HepG2 (cell line): ENCODE data around the gene RAB15. TPM values are rescaled to one million over a fixed set of nuclear protein-coding genes. Genes with fewer than 3 reads are reported as not detected.

Experiments
- ATAC-seq: fragments of 200-7000 bp; cut with Tn5 transposase; 3 replicates; pipeline ENCODE4 v1.9.1; 2020; ENCODE audit warnings: mild to moderate bottlenecking, moderate library complexity
- BruUV-seq: library from RNA; stranded (reverse); fragments of 400-500 nt; replicated peaks from 2 replicates; lab custom pipeline; 2021; lab: Mats Ljungman, UMichigan
- CTCF ChIA-PET: fragments of 300-600 bp; formaldehyde crosslinking; extraction: SDS; loops from one replicate; lab custom pipeline; 2021; ENCODE audit warnings: low total read pairs, inconsistent platforms, low intra/inter-chr PET ratio; lab: Yijun Ruan, JAX
- POLR2A ChIA-PET: fragments of 350-600 bp; sonication (Branson Sonifier 250); formaldehyde crosslinking; loops from one replicate; lab custom pipeline; 2020; ENCODE audit warnings: antibody characterized with exemption, inconsistent platforms; lab: Yijun Ruan, JAX
- DNase-seq: peaks from one replicate; pipeline ENCODE4 v3.0.0-alpha.2; 2015; ENCODE audit warnings: low spot score
- FAIRE-seq: peaks from 3 replicates; lab custom pipeline; 2011; peaks lifted over from hg19 to GRCh38; lab: Jason Lieb, UNC
- H2AFZ ChIP-seq: one replicate; pipeline ENCODE4 v1.6.1; 2011; ENCODE audit warnings: low read length, inconsistent platforms
- H3K27ac ChIP-seq: fragments of 300-600 bp; 3 replicates; pipeline ENCODE4 v1.8.0; 2011; ENCODE audit warnings: mixed run types, mild to moderate bottlenecking, mixed read lengths, low read length, inconsistent platforms; ENCODE audit not compliant: insufficient read depth; ENCODE audit errors: extremely low read length
- H3K27me3 ChIP-seq, 2 experiments: fragments of 200-600 bp in 1 of 2; 2 replicates in 1 of 2; 3 replicates in 1 of 2; pipeline versions ENCODE4 v1.6.0 to v1.8.0; 2011; ENCODE audit warnings: low read length in 2 of 2, mild to moderate bottlenecking in 2 of 2, moderate library complexity in 2 of 2, inconsistent platforms in 1 of 2; ENCODE audit not compliant: insufficient read depth in 2 of 2, control insufficient read depth in 1 of 2
- H3K36me3 ChIP-seq, 2 experiments: fragments of 200-600 bp in 1 of 2; replicated peaks in 1 of 2; 2 replicates in 1 of 2; 3 replicates in 1 of 2; pipeline versions ENCODE4 v1.5.1 to v1.8.0; 2011; ENCODE audit warnings: low read length in 2 of 2, inconsistent platforms in 1 of 2; ENCODE audit not compliant: insufficient read depth in 2 of 2, control insufficient read depth in 1 of 2
- H3K4me1 ChIP-seq: 2 replicates; pipeline ENCODE4 v1.5.1; 2012; ENCODE audit warnings: low read length, inconsistent platforms; ENCODE audit not compliant: insufficient read depth
- H3K4me2 ChIP-seq: 2 replicates; pipeline ENCODE4 v1.6.0; 2011; ENCODE audit warnings: low read depth, low read length, inconsistent platforms
- H3K4me3 ChIP-seq, 3 experiments: fragments of 200-600 bp in 1 of 3; sonication (generic), shearing (Covaris generic) in 1 of 3; replicated peaks in 1 of 3; 2 replicates each; pipeline ENCODE4 v1.5.1; 2011 to 2016; ENCODE audit warnings: low read length in 3 of 3, inconsistent platforms in 2 of 3, low read depth in 2 of 3, mild to moderate bottlenecking in 2 of 3, control low read depth in 1 of 3, mixed read lengths in 1 of 3; ENCODE audit not compliant: insufficient read depth in 1 of 3
- H3K79me2 ChIP-seq: one replicate; pipeline ENCODE4 v1.6.1; 2011; ENCODE audit warnings: low read length, inconsistent platforms; ENCODE audit not compliant: insufficient read depth
- H3K9ac ChIP-seq: 2 replicates; pipeline ENCODE4 v1.6.0; 2011; ENCODE audit warnings: mild to moderate bottlenecking, low read depth, low read length, inconsistent platforms; ENCODE audit not compliant: insufficient read depth
- H3K9me3 ChIP-seq: 2 replicates; pipeline ENCODE4 v1.5.1; 2012; ENCODE audit warnings: mild to moderate bottlenecking, low read length
- H4K20me1 ChIP-seq: 2 replicates; pipeline ENCODE4 v1.6.0; 2011; ENCODE audit warnings: inconsistent platforms, mild to moderate bottlenecking, low read length, moderate library complexity; ENCODE audit not compliant: insufficient read depth
- ATM ChIP-seq: fragments of 450-650 bp; IDR thresholded peaks from 2 replicates; pipeline ENCODE4 v1.7.1; 2017; ENCODE audit warnings: mild to moderate bottlenecking, borderline replicate concordance
- GFI1 ChIP-seq: sonication (generic); formaldehyde crosslinking; IDR thresholded peaks from 2 replicates; pipeline ENCODE4 v1.5.0; 2020; ENCODE audit warnings: missing genetic modification reagents, mild to moderate bottlenecking, borderline replicate concordance
- MED1 ChIP-seq: sonication (generic); formaldehyde crosslinking; IDR thresholded peaks from 2 replicates; pipeline ENCODE4 v1.4.0; 2020; ENCODE audit warnings: missing genetic modification reagents
- MLLT10 ChIP-seq: sonication (generic); formaldehyde crosslinking; IDR thresholded peaks from 2 replicates; pipeline ENCODE4 v1.4.0; 2020; ENCODE audit warnings: missing genetic modification reagents
- SMAD9 ChIP-seq: sonication (generic); formaldehyde crosslinking; IDR thresholded peaks from 2 replicates; pipeline ENCODE4 v1.5.1; 2020; ENCODE audit warnings: mild to moderate bottlenecking, missing genetic modification reagents
- SRSF4 ChIP-seq: fragments of 200-400 bp; formaldehyde crosslinking; IDR thresholded peaks from one replicate; pipeline ENCODE4 v1.6.1; 2018; ENCODE audit warnings: mild to moderate bottlenecking, low read depth, low read length, moderate library complexity; ENCODE audit not compliant: poor library complexity, severe bottlenecking
- ZBTB21 ChIP-seq: sonication (generic); formaldehyde crosslinking; IDR thresholded peaks from 2 replicates; pipeline ENCODE4 v1.4.0; 2020; ENCODE audit warnings: missing genetic modification reagents
- ZNF138 ChIP-seq: sonication (generic); formaldehyde crosslinking; IDR thresholded peaks from 2 replicates; pipeline ENCODE4 v1.5.0; 2020; ENCODE audit warnings: mild to moderate bottlenecking, low read depth, missing genetic modification reagents
- ZNF317 ChIP-seq: sonication (generic); formaldehyde crosslinking; IDR thresholded peaks from 2 replicates; pipeline ENCODE4 v1.5.0; 2020; ENCODE audit warnings: mild to moderate bottlenecking, missing genetic modification reagents
- ZNF335 ChIP-seq: sonication (generic); formaldehyde crosslinking; IDR thresholded peaks from 2 replicates; pipeline ENCODE4 v1.4.0; 2020; ENCODE audit warnings: missing genetic modification reagents
- ZNF547 ChIP-seq: sonication (generic); formaldehyde crosslinking; IDR thresholded peaks from 2 replicates; pipeline ENCODE4 v1.5.1; 2020; ENCODE audit warnings: mild to moderate bottlenecking, missing genetic modification reagents
- WGBS: methylation state at CpG from one replicate; pipeline ENCODE4 v1.1.6; 2017; ENCODE audit warnings: low lambda C conversion rate; 5-methylcytosine and 5-hydroxymethylcytosine counted together
- in situ Hi-C: cut with HindIII; loops from 2 replicates; pipeline ENCODE4 v1.10.0; 2017; ENCODE audit warnings: low pct_unique_long_range_greater_than_20kb; ENCODE audit not compliant: extremely low pct_ligation_motif_present
- intact Hi-C: fragments of 100-400 bp; cut with micrococcal nuclease; formaldehyde crosslinking; loops from one replicate; pipeline ENCODE4 v1.10.0; 2022; ENCODE audit not compliant: unreplicated experiment
- polyA plus RNA-seq, 8 experiments: library from polyadenylated mRNA; depleted of rRNA in 3 of 8; stranded (reverse) in 7 of 8; unstranded in 1 of 8; fragments of >200 nt; fragmentation: Illumina TruSeq in 4 of 8; extraction: Trizol in 4 of 8; gene quantifications; 2 replicates each; pipeline versions ENCODE4 v1.2.1 to v1.2.3, GENCODE V29; 2011 to 2016; ENCODE audit warnings: low read depth in 4 of 8, missing spikeins in 1 of 8, mixed read lengths in 1 of 8; ENCODE audit not compliant: insufficient read depth in 1 of 8
- total RNA-seq, 5 experiments: library from RNA; depleted of rRNA; stranded (reverse); fragments of >200 nt; fragmentation: Illumina TruSeq; extraction: Trizol; gene quantifications; 2 replicates each; pipeline ENCODE4 v1.2.3, GENCODE V29; 2016; ENCODE audit warnings: low read depth in 1 of 5
- TF ChIP-seq, protein P1 (sequence below): sonication (generic); formaldehyde crosslinking; IDR thresholded peaks from 2 replicates; pipeline ENCODE4 v1.8.1; 2022; ENCODE audit warnings: mild to moderate bottlenecking, missing genetic modification reagents
- TF ChIP-seq, protein P2 (sequence below): sonication (generic); formaldehyde crosslinking; IDR thresholded peaks from 2 replicates; pipeline ENCODE4 v1.5.1; 2020; ENCODE audit warnings: mild to moderate bottlenecking, missing genetic modification reagents, borderline replicate concordance

RAB15 gene
- total and polyA plus RNA-seq, 2 of the 13 experiments (the other 11 are each of a cell fraction or from before 2014, with no cell fraction given): 7.4 to 18.5 TPM

- no peak for DNase-seq
- WGBS: 96% methylated on average over 8 of the region's 8 CpGs
- Histone ChIP-seq H3K27me3 (no peaks in the 10 kb centered on the region), H3K9me3 (no peaks in the 10 kb centered on the region), H3K79me2 (no peaks in the 10 kb centered on the region), H3K27ac (no peak overlapping the region), H2AFZ (no peak overlapping the region), H3K36me3 (peaks cover 0 to 5% of the 10 kb centered on the region in 2 experiments; a peak in 2 of 5 replicates), H3K4me2 (no peak overlapping the region), H3K4me3 (no peak overlapping the region), H3K4me1 (peaks cover 48% of the 10 kb centered on the region), H3K9ac (no peak overlapping the region), H4K20me1 (no peaks in the 10 kb centered on the region)
- intact Hi-C loops (no loop called here), in situ Hi-C loops (no loop called here)
- TF ChIP-seq, protein P1, sequence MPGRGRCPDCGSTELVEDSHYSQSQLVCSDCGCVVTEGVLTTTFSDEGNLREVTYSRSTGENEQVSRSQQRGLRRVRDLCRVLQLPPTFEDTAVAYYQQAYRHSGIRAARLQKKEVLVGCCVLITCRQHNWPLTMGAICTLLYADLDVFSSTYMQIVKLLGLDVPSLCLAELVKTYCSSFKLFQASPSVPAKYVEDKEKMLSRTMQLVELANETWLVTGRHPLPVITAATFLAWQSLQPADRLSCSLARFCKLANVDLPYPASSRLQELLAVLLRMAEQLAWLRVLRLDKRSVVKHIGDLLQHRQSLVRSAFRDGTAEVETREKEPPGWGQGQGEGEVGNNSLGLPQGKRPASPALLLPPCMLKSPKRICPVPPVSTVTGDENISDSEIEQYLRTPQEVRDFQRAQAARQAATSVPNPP (CRISPR knock-in tag): no peak
- TF ChIP-seq GFI1 (CRISPR knock-in tag) (no peak), ZNF138 (CRISPR knock-in tag) (no peak), ATM (no peak), ZNF335 (CRISPR knock-in tag) (no peak), MLLT10 (CRISPR knock-in tag) (no peak)
- no TSS peak for BruUV-seq
- POLR2A ChIA-PET: no interaction called here
- no peak for FAIRE-seq
- CTCF ChIA-PET: no interaction called here
- no peak for ATAC-seq
Observed at GRCh38 chr14:64951291-64951690, 20.8 kb downstream of the RAB15 start.

DNA sequence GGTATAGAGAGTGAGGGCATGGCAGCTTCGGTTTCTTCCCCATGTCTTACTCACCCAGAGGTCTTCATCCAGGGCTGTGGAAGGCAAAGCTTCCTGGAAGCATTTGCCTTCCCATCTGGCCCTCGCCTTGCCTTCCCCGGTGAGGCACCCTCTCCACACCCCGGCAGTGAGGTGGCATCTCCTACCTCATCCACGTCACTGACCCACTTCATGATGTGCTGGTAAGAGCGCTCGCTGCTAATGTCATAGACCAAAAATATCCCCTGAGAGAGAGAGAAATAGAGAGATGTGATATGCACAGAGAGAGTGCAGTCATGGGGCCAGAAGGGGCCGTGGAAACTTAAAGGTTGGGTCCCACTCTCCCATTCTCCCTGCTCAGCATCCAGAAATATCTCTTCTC, 21.2 kb downstream of the RAB15 start:
- H3K27me3 ChIP-seq: no peaks in the 10 kb centered on the region
- ATAC-seq: no peak
- FAIRE-seq: no peak
- H3K27ac ChIP-seq: no peak overlapping the region
- no peaks in the 10 kb centered on the region for H3K79me2 ChIP-seq
- DNase-seq: no peak
- BruUV-seq: no TSS peak
- H3K9ac ChIP-seq: no peak overlapping the region
- H3K36me3 ChIP-seq: peaks cover 0 to 5% of the 10 kb centered on the region in 2 experiments; a peak in 2 of 5 replicates
- peaks cover 50% of the 10 kb centered on the region for H3K4me1 ChIP-seq
- TF ChIP-seq MED1 (no peak), ZNF317 (CRISPR knock-in tag) (no peak), ZNF547 (CRISPR knock-in tag) (no peak), SRSF4 (no peak), SMAD9 (CRISPR knock-in tag) (no peak), ZBTB21 (CRISPR knock-in tag) (no peak)
- TF ChIP-seq, protein P2, sequence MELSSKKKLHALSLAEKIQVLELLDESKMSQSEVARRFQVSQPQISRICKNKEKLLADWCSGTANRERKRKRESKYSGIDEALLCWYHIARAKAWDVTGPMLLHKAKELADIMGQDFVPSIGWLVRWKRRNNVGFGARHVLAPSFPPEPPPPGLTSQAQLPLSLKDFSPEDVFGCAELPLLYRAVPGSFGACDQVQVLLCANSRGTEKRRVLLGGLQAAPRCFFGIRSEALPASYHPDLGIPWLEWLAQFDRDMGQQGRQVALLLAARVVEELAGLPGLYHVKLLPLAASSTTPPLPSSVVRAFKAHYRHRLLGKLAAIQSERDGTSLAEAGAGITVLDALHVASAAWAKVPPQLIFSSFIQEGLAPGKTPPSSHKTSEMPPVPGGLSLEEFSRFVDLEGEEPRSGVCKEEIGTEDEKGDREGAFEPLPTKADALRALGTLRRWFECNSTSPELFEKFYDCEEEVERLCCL (CRISPR knock-in tag): no peak
- intact Hi-C loops (no loop called here), in situ Hi-C loops (no loop called here)
- WGBS: 98% methylated on average over 8 of the region's 8 CpGs
- ChIA-PET CTCF (no interaction called here), POLR2A (no interaction called here)
- no peaks in the 10 kb centered on the region for H4K20me1 ChIP-seq
- H3K4me3 ChIP-seq: no peak overlapping the region
- H3K4me2 ChIP-seq: no peak overlapping the region
- no peaks in the 10 kb centered on the region for H3K9me3 ChIP-seq
- H2AFZ ChIP-seq: no peak overlapping the region
